GM19467 (cell line): Measurements from ENCODE around the gene KCNK15.

ENCODE experiments used
- ATAC-seq: cut with Tn5 transposase; IDR thresholded peaks from one replicate; pipeline ENCODE4 v1.9.1; 2021; ENCODE audit warnings: mild to moderate bottlenecking, moderate library complexity; ENCODE audit not compliant: unreplicated experiment

The KCNK15 gene

DNA sequence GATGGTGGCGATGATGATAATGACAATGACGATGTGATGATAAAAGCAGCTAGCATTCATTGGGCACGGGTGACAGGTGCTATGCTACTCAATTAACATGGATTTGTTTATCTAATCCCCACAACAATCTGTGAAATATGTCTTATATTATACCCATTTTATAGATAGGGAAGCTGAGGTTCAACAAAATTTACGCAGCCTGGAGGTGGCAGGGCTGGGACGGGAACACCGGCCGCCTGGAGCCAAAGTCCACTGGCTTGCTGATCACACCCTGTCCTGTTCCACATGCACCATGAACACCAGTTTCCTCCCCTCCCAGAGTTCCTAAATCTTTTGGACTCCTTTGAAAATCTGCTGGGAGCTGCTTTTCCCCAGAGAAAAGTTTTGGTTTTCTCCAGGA, 41.6 kb downstream of the KCNK15 start:
- ATAC-seq: no peak

DNA sequence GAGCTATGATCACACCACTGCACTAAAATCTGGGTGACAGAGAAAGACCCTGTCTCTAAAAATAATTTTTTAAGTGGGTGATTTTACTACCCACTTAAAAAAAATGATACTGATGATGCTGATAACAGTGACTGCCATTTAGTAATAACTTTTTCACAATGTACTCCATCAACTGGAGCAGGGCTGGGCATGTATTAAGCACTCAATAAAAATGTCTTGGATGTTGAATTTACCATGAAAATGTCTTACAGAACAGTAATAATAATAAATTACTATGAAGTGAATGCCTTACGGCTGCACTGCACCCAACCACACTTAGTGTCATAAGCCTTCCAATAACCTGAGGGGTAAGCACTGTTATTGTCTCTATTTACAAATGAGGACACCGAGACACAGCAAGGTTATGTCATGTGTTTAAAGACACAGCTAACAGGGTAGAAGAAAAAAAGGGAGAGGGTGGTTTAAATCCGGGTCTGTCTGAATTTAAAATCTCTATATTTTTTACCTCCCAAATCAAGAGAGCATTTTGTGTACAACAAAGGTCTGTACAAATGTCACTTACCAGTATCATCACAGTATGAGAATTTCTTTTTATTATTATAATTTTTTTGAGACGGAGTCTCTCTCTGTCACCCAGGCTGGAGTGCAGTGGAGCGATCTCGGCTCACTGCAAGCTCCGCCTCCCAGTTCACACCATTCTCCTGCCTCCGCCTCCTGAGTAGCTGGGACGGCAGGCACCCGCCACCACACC, 43.2 kb downstream of the KCNK15 start:
- no peak for ATAC-seq

- no peak for ATAC-seq
Observed at GRCh38 chr20:44790638-44791393, 45.2 kb downstream of the KCNK15 start.

GRCh38 chr20:44792796-44793195, 47.1 kb downstream of the KCNK15 start:
- ATAC-seq: no peak

DNA sequence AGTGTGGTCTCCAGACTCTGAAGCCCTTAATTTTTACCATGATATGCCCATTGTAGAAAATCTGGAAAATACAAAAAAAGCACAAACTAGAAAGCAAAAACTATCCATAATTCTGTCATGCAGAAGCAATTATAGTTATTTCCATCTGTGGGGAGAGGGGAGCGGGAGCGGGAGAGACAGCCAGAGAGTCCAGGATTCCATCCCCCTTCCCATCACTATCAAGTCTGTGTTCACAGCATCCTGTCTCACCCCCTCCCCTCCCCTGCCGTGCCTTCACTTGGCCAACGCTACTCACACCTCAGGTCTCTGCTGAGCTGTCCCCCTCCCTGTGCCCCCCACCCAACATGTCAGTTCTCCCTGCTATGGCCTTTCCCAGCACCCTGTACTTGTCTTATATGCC, 50.2 kb downstream of the KCNK15 start:
- no peak for ATAC-seq

GRCh38 chr20:44796311-44796710, 50.6 kb downstream of the KCNK15 start:
- ATAC-seq: no peak

- ATAC-seq: no peak
Observed at GRCh38 chr20:44796758-44797457, 51.2 kb downstream of the KCNK15 start.

GRCh38 chr20:44799691-44800090, 54.0 kb downstream of the KCNK15 start:
- no peak for ATAC-seq

- no peak for ATAC-seq
Observed at GRCh38 chr20:44800391-44801046, 54.9 kb downstream of the KCNK15 start.
